KMS-11 (cell line): ENCODE data around the gene PRPH2.

ENCODE experiments used
- H2AFZ ChIP-seq: fragments of 200-600 bp; sonication (generic); 2 replicates; pipeline ENCODE4 v1.6.1; 2016; ENCODE audit warnings: antibody characterized with exemption, mixed run types, low read depth
- H3K27ac ChIP-seq: fragments of 200-600 bp; sonication (generic); 2 replicates; pipeline ENCODE4 v1.6.1; 2016; ENCODE audit warnings: mild to moderate bottlenecking, mixed run types
- H3K27me3 ChIP-seq: fragments of 200-600 bp; sonication (generic); 2 replicates; pipeline ENCODE4 v1.6.1; 2017; ENCODE audit warnings: mild to moderate bottlenecking, low read depth, mixed run types, moderate library complexity; ENCODE audit not compliant: insufficient read depth
- H3K36me3 ChIP-seq: fragments of 200-600 bp; sonication (generic); 2 replicates; pipeline ENCODE4 v1.6.1; 2017; ENCODE audit warnings: mild to moderate bottlenecking, mixed run types; ENCODE audit not compliant: insufficient read depth
- H3K4me1 ChIP-seq: fragments of 200-600 bp; sonication (generic); 2 replicates; pipeline ENCODE4 v1.6.1; 2016; ENCODE audit warnings: mild to moderate bottlenecking, low read depth, mixed run types; ENCODE audit not compliant: poor library complexity, severe bottlenecking
- H3K4me2 ChIP-seq: fragments of 200-600 bp; sonication (generic); 2 replicates; pipeline ENCODE4 v1.7.0; 2016; ENCODE audit warnings: mild to moderate bottlenecking, mixed run types
- H3K4me3 ChIP-seq: fragments of 200-600 bp; sonication (generic); IDR thresholded peaks from 2 replicates; pipeline ENCODE4 v1.6.1; 2017; ENCODE audit warnings: low read depth, low read length, mixed read lengths; ENCODE audit not compliant: insufficient read depth
- H3K79me2 ChIP-seq: fragments of 200-600 bp; sonication (generic); 2 replicates; pipeline ENCODE4 v1.6.1; 2016; ENCODE audit warnings: low read depth, mixed run types; ENCODE audit not compliant: insufficient read depth
- H3K9ac ChIP-seq: fragments of 200-600 bp; sonication (generic); 2 replicates; pipeline ENCODE4 v1.6.1; 2016; ENCODE audit warnings: mild to moderate bottlenecking, mixed run types
- H4K20me1 ChIP-seq: fragments of 200-600 bp; sonication (generic); 2 replicates; pipeline ENCODE4 v1.6.1; 2016; ENCODE audit warnings: mild to moderate bottlenecking, mixed run types; ENCODE audit not compliant: insufficient read depth
- TF ChIP-seq, protein P1 (sequence below): fragments of 200-600 bp; sonication (generic); conservative IDR thresholded peaks from 2 replicates; pipeline ENCODE4 v1.6.1; 2017; ENCODE audit warnings: low read depth, mild to moderate bottlenecking, antibody characterized with exemption, low read length, moderate library complexity, mixed read lengths

Gene PRPH2

DNA sequence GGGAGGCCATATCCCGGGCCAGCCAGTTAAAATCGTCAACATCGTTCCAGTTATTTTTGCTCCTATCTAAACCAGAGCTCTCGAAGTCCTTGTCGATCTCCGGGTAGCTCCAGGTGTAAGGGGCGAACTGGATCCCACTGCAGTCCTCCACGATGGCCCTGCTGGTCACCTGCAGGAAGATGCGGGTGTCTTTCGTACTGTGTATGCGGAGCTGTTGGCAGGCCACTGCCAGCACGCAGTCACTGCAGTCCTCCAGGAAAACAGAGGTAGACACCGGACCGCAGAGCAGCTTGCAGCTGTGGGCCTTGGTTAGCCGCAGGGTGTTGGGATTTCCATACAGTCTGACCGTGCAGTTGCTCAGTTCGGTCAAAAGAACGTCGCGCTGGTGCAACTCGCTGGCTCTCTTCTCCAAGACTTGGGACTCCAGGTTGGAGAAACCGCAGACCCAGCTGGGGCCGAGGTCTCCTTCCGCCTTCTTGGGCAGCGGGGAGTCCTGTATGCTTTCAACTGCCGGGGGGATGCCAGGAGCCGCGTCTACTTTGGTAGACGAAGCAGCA, 22.8 kb upstream of the PRPH2 start:
- H3K4me1 ChIP-seq: peaks cover 22% of the 10 kb centered on the region
- H2AFZ ChIP-seq: peak overlapping the region; percentile 53; the same call in 1 of the 2 replicates
- H3K79me2 ChIP-seq: peaks cover 22% of the 10 kb centered on the region

DNA sequence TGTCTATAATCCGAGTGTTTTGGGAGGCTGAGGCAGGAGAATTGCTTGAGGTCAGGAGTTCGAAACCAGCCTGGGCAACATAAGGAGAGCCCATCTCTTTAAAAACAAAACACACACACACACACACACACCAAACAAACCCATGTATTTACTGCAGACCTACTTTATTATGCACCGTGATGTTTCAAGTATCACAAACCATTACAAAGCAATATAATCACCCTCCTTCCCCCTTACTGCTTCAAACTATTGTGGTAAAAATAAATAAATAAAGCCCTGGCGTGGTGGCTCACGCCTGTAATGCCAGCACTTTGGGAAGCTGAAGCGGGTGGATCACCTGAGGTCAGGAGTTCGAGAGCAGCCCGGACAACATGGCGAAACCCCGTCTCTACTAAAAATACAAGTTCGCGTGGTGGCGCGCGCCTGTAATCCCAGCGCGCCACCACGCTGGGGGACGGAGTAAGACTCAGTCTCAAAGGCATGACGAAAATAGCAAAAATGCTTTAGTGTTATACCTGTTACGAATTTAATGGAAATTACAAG, 22.0 kb upstream of the PRPH2 start:
- TF ChIP-seq, protein P1, sequence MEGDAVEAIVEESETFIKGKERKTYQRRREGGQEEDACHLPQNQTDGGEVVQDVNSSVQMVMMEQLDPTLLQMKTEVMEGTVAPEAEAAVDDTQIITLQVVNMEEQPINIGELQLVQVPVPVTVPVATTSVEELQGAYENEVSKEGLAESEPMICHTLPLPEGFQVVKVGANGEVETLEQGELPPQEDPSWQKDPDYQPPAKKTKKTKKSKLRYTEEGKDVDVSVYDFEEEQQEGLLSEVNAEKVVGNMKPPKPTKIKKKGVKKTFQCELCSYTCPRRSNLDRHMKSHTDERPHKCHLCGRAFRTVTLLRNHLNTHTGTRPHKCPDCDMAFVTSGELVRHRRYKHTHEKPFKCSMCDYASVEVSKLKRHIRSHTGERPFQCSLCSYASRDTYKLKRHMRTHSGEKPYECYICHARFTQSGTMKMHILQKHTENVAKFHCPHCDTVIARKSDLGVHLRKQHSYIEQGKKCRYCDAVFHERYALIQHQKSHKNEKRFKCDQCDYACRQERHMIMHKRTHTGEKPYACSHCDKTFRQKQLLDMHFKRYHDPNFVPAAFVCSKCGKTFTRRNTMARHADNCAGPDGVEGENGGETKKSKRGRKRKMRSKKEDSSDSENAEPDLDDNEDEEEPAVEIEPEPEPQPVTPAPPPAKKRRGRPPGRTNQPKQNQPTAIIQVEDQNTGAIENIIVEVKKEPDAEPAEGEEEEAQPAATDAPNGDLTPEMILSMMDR: no peak
- Histone ChIP-seq H3K9ac (peak overlapping the region; percentile 96; the same call in 1 of the 2 replicates), H3K27me3 (no peaks in the 10 kb centered on the region), H3K4me2 (peak overlapping the region; percentile 95), H3K36me3 (no peaks in the 10 kb centered on the region), H3K27ac (peak overlapping the region; percentile 92; the same call in 1 of the 2 replicates), H2AFZ (no peak overlapping the region), H4K20me1 (peaks cover 7% of the 10 kb centered on the region; the same call in 1 of the 2 replicates), H3K79me2 (peaks cover 22% of the 10 kb centered on the region), H3K4me3 (no peak overlapping the region), H3K4me1 (peaks cover 22% of the 10 kb centered on the region)

More for the DNA sequence above, 22.8 kb upstream of the PRPH2 start:
- no peaks in the 10 kb centered on the region for H3K27me3 ChIP-seq
- peak overlapping the region; percentile 62 for H3K4me3 ChIP-seq
- no peaks in the 10 kb centered on the region for H3K36me3 ChIP-seq
- peak overlapping the region; percentile 96 for H3K9ac ChIP-seq
- peaks cover 7% of the 10 kb centered on the region; the same call in 1 of the 2 replicates for H4K20me1 ChIP-seq
- TF ChIP-seq, protein P1: no peak
- peak overlapping the region; percentile 95 for H3K4me2 ChIP-seq
- H3K27ac ChIP-seq: peak overlapping the region; percentile 92

DNA sequence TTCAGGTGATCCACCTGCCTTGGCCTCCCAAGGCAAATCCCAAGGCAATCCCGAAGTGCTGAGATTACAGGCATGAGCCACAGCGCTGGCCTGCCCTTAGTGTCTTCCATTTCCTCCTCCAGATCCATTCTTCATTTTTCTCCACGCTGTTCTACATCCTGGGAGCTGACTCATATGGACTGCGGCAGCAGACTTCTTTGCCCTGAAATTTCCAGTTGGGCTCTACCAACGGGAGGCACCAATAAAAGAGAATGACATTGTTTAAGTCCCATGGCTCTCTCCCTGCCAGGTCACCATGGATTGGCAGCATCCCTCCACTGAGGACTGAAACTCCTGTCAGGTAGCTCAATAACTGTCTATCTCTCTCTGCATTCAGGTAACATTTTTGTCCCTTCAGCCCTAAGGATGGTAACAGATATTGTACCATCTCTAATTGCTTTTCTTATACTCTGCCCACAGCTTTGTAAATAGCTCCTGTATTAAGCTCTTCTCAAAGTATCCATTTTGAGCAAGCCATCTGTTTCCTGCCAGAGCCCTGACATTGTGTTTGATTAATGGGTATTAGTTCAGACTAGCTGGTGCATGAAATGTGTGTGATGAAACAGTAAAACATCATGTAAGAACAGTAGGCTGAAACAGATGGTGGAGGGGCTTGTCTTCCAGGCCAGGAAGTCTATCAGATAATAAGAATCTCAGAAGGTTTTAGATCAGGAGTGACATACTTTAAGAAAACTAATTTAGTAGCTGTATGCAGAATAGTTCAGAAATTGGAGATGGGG, 19.9 kb upstream of the PRPH2 start:
- H3K27ac ChIP-seq: no peak overlapping the region
- H3K4me3 ChIP-seq: no peak overlapping the region
- TF ChIP-seq, protein P1: no peak
- no peaks in the 10 kb centered on the region for H3K27me3 ChIP-seq
- peaks cover 7% of the 10 kb centered on the region; the same call in 1 of the 2 replicates for H4K20me1 ChIP-seq
- H2AFZ ChIP-seq: no peak overlapping the region
- peaks cover 9% of the 10 kb centered on the region for H3K4me1 ChIP-seq
- H3K36me3 ChIP-seq: no peaks in the 10 kb centered on the region
- no peak overlapping the region for H3K4me2 ChIP-seq
- H3K79me2 ChIP-seq: peaks cover 22% of the 10 kb centered on the region
- no peak overlapping the region for H3K9ac ChIP-seq

DNA sequence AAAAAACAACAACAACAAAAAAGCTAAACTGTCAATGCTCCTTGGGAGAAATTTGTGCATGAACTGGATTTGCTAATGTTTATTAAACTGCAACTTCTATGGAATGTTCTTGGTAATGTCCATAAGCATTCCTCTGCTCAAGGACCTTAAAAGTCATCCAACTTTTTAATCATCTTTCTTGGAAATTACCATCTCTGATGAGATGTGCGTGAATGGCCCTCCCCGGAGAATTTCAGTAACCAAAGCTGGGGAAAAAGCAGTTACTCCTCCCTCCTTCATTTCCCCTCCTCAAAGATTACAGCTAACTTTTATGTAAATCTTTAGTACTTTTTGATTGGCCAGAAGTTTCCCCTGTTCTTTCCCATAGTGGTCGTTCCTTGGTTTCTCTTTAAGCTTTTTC, 18.3 kb upstream of the PRPH2 start:
- TF ChIP-seq, protein P1: no peak
- Histone ChIP-seq H2AFZ (no peak overlapping the region), H3K9ac (no peak overlapping the region), H4K20me1 (peaks cover 7% of the 10 kb centered on the region; the same call in 1 of the 2 replicates), H3K4me2 (no peak overlapping the region), H3K4me1 (peaks cover 9% of the 10 kb centered on the region), H3K27ac (no peak overlapping the region), H3K36me3 (no peaks in the 10 kb centered on the region), H3K79me2 (peaks cover 20% of the 10 kb centered on the region), H3K27me3 (no peaks in the 10 kb centered on the region), H3K4me3 (no peak overlapping the region)
